Measurements from ENCODE around the gene ITGB5. TPM values are rescaled to one million over a fixed set of nuclear protein-coding genes. Genes with fewer than 3 reads are reported as not detected.

The ITGB5 gene
- total RNA-seq, 1 donor from 2014 or later = 141 TPM

DNA sequence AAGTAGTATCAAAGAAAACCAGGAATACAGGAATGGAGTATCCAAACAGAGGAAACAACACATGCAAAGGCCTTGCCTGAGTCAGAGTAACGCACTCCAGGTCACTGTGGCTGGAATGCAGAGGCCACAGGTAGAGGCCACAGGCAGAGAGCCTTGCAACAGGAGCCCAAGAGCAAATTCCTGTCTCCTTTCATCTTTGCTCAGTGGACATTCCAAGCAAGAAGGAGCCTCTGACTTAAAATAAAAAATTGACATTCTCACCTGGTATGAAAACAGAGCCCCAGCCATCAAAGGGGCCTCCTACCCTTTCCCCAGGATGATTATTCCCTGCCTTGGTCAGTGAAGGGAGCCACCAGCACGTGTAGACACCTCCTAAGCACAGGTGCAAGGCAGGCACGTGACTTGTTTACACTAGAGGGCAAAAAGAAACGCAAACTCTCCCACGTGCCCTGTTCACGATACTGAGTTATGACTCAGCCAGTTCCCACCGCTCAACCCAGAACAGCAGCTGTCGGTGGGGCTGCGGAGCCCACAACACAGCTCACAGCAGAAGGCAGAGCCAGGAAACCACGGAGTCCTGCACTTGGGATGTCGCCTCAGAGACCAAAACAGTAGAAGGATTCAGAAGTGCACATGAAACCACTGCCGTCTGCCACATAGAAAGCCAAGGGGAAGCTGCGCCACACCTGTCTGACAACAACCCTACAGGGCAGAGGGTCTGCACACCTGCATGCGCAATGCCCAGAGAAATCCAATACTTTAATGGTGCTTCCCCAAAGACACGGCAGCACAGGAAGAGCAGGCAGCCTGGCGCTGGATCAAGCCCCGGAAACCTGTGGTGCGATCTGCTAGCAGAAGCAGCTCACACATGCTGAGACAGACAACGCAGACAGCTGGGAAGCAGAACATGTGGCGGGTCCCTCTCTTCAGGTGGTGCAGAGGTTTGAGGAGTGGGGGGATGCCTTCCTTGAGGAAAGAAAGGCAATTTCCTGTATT, 52.1 kb downstream of the ITGB5 start:
- no peak overlapping the region for H3K4me3 ChIP-seq (ENCODE audit: low read depth, low read length)
- H3K27me3 ChIP-seq (ENCODE audit: control insufficient read depth, insufficient read depth, low read length) = no peaks in the 10 kb centered on the region
- TF ChIP-seq, protein P1, sequence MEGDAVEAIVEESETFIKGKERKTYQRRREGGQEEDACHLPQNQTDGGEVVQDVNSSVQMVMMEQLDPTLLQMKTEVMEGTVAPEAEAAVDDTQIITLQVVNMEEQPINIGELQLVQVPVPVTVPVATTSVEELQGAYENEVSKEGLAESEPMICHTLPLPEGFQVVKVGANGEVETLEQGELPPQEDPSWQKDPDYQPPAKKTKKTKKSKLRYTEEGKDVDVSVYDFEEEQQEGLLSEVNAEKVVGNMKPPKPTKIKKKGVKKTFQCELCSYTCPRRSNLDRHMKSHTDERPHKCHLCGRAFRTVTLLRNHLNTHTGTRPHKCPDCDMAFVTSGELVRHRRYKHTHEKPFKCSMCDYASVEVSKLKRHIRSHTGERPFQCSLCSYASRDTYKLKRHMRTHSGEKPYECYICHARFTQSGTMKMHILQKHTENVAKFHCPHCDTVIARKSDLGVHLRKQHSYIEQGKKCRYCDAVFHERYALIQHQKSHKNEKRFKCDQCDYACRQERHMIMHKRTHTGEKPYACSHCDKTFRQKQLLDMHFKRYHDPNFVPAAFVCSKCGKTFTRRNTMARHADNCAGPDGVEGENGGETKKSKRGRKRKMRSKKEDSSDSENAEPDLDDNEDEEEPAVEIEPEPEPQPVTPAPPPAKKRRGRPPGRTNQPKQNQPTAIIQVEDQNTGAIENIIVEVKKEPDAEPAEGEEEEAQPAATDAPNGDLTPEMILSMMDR (IDR thresholded peaks at IDR 0.05; ENCODE audit: insufficient read depth, low read length, severe bottlenecking) = no peak
- no peaks in the 10 kb centered on the region for H3K36me3 ChIP-seq (ENCODE audit: control insufficient read depth, insufficient read depth, low read length)
- DNase-seq (ENCODE audit: low read depth) (peak; percentile 57), FAIRE-seq (no peak)

DNA sequence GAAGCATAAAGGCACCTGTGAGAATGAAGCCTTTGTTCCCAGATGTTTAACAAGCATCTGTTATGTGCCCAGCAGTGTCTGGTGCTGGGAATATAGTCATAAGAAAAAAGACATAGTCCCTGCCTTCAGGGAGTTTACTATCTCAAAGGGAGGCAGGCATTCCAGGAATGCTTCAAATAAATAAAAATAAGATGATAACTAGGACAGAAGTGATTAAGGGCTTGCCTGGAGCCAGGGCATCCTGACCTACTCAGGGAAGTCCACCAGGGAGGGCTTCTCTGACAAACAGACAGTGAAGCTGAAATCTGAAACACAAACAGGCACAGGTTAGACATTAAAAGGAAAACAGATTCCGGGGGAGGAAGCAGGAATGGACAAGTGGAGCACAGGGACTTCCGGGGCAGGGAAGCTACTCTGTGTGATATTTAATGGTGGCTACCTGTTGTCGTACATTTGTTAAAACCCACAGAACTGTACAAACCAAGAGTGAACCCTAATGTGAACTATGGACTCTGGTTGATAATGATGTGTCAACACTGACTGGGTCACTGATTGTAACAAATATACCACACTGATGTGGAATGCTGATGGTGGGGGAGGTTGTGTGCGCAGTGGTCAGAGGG, 53.3 kb downstream of the ITGB5 start:
- no peak overlapping the region for H3K4me3 ChIP-seq (ENCODE audit: low read depth, low read length)

DNA sequence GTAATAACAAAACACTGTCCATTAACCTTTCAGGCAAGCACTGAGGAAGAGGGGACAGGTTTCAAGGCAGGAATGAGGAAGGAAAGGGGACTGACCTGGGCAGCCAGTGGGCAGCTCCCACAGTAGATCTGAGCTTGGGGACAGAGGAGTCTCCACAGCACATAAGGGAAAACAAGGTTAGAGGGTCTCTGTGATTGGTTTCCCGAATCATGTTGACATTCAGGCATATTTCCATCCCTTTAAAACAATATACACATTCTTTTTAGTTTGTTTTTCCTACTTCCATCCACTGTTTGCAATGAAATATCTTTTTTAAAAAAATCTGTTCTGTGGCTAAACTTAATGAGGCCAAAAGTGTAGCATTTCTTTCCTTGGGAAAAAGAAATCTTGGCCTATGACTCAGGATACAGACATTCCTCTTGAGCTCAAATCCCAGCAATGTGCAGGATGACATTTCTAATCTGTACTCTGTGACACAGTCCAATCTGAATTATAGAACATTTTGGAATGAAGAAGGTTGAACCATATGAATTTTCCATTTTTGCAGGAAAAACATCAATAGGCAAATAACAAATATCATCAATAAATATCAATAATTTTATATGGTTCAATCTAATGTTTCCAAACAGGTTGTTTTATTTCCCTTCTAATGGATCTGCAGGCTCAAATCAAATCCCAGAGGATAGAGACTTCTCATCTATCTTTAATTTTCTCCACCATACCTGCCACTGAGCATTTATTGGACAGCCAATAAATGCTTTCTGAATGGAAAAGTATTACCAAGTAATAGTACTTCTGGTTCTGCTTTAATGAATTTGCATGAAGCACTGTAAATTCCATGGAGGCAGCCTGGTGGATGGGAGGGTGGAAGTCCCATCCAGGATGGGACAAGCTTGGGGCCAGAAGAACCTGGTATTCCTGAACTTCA, 54.1 kb downstream of the ITGB5 start:
- no peak overlapping the region for H3K4me3 ChIP-seq (ENCODE audit: low read depth, low read length)
- FAIRE-seq (no peak), DNase-seq (ENCODE audit: low read depth) (peak; percentile 31)
- no peaks in the 10 kb centered on the region for H3K27me3 ChIP-seq (ENCODE audit: control insufficient read depth, insufficient read depth, low read length)
- TF ChIP-seq, protein P1 (IDR thresholded peaks at IDR 0.05; ENCODE audit: insufficient read depth, low read length, severe bottlenecking) = no peak
- no peaks in the 10 kb centered on the region for H3K36me3 ChIP-seq (ENCODE audit: control insufficient read depth, insufficient read depth, low read length)

More for the DNA sequence above, 53.3 kb downstream of the ITGB5 start:
- Histone ChIP-seq H3K36me3 (ENCODE audit: control insufficient read depth, insufficient read depth, low read length) (no peaks in the 10 kb centered on the region), H3K27me3 (ENCODE audit: control insufficient read depth, insufficient read depth, low read length) (no peaks in the 10 kb centered on the region)
- TF ChIP-seq, protein P1 (IDR thresholded peaks at IDR 0.05; ENCODE audit: insufficient read depth, low read length, severe bottlenecking) = no peak
- DNase-seq (ENCODE audit: low read depth) (no peak), FAIRE-seq (no peak)

DNA sequence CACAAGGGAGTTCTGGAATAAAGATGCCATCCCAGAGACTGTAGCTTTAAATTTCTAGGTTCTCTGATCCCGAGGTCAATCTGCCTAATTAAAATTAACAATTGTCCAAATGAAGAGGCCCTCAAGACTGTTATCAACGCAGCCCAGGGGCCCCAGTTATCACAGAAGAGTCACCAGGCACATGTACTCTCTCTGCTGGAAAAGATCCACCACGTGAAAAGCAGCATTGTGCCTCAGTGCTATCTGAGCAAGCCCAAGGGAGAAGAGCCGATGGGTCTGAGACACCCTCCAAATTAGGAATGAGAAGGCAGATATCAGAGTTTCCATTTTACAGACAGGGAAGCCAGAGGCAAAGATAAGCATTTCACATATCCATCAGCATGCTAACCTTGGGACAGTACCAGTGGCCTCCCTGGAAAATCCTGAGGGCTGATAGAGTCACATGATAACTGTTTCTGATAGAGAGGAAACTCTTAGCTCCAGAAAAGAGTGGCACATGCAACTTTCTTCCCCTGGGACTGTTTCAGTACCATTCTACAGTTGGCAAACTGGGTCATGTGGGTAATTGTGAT, 55.5 kb downstream of the ITGB5 start:
- H3K27me3 ChIP-seq (ENCODE audit: control insufficient read depth, insufficient read depth, low read length) = no peaks in the 10 kb centered on the region
- no peak for FAIRE-seq

More for the DNA sequence above, 55.5 kb downstream of the ITGB5 start:
- H3K36me3 ChIP-seq (ENCODE audit: control insufficient read depth, insufficient read depth, low read length) = no peaks in the 10 kb centered on the region
- DNase-seq (ENCODE audit: low read depth) = no peak
- no peak overlapping the region for H3K4me3 ChIP-seq (ENCODE audit: low read depth, low read length)
- TF ChIP-seq, protein P1 (IDR thresholded peaks at IDR 0.05; ENCODE audit: insufficient read depth, low read length, severe bottlenecking) = no peak

Measured in bronchial epithelial cell (primary cell).